ENCODE data around the gene NDUFA8. TPM values are rescaled to one million over a fixed set of nuclear protein-coding genes. Genes with fewer than 3 reads are reported as not detected.
"Not testable (repeated sequence)": the region's sequence is repeated elsewhere in the genome, so short reads cannot be mapped to it uniquely, and the experiment has no call there.

NDUFA8 gene
- polyA plus RNA-seq, 10 donors, result 52.3 to 67.7 (median 56.4) TPM

DNA sequence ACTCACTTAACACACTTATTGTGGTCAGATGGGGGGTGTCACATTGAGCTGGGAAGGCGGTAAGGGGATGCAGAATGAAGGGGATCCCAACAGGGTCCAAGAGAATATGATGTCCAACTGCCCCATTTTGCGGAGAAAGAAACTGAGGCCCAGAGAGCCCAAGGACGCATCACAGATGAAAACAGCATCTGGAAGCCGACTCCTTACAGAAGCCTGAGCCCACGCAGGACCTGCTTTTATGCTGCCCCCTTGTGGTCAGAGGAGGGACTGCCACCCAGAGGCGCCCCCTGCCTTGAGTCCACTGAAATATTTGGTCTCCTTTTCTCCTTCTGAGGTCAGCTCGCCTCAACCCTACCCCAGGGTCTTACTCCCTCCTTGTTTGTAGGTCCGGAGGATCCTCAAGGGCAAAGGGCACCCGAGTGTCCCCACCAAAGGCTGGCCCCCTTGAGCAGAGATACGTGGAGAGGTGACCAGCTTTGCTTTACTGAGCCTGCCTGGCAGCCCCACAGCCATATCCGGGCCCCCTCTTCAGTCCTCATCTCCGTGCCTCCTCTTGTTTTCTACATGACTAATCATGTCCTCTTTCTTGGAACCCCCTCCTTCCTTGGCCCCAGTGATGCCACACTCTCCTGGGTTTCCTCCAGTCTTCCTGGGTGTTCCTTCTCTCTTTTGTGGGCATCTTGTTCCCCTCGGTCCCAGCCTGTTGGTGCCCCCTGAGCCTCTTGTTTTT lies 36.5 kb downstream of the NDUFA8 start:
- DNase-seq, result peak; percentile 33 to 79 (median 71)

DNA sequence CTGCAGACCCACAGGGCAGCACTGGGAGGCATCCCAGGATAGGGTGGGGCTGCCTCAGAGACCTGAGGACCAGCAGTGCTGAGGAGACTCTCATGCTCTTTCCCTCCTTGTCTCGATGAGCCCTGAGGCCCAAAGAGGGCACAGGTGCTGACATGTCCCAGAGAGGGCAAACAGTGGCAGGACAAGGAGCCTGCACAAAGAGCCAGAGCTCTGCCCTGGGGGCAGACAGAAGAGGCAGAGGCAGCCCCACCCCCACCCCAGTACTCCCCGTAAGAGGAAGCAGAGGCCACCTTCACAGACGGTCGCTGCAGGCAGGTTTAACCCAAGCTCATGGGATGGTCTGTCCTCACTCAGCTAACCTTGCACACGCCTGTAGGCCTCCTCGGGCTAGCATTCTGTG lies 37.1 kb downstream of the NDUFA8 start:
- no peak for DNase-seq

DNA sequence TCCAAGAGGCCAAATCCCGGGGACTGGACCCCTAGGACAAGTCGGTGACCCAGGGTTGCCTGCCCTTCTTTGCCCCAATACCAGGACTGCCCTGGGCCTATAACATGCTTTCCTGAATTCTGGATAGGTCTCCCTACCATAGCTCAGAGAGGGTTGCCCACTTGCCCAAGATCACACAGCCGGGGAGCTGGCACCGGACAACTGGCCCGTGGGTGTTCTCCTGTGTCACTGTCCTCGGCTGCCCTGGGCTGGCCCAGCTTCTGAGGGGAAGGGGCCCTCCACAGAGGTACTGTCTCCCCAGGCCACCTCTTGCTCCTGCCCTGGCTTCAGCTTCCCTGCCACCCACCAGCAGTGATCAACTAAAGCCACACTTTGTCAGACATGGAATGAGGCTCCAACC lies 37.6 kb downstream of the NDUFA8 start:
- no peak for DNase-seq

DNA sequence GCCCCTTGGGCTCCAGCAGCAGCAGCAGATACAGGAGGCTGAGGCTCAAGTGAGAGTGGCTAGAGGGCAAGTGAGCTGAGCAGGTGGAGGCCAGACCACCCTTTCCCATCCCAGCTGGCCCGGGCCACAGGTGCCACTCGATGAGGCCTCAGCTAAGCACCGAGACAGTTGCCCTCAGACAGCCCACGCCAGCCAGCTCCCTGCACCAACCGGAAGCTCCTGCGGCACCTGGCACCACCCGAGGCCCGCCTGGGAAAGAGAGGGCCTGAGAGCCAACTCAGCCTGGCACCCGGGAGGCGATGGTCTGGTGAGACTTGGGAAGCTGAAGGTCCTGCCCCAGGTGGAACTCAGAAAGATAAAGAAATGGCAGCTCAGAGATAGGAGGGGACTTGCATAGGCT lies 38.2 kb downstream of the NDUFA8 start:
- DNase-seq, result no peak

DNA sequence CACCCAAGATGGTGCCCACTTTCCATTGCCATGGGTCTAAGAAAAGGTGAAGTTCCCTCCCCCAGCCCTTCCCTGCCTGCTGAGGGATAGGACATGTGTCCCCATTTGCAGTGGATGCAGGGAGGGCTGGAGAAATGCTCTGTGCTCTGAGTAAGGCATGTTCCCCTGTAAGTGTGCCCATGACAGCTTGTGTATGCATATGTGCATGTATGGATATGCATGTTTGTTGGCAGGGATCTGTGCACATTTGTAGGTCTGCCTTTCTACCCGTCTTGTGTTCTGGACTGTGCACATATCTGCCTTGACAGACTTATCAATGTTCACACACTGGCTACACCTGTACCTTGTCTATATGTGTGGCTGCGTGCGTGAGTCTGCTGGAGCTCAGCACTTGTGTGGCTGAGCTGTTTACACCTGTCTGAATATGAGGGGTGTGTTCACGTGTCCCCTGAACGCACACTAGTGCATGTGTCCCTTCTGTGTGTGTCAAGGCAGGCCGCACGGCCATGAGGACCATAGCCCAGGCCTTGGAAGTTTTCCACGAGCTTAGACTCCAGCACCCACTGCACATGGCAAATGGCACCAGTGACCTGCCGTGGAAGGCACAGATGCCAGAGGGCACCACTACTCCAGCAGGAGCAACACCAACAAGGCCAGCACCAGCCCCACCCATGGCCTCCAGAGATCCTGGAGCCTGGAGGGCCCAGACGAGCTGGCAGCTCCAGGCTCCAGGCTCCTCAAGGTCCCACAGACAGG lies 39.1 kb downstream of the NDUFA8 start:
- DNase-seq, result no peak

DNA sequence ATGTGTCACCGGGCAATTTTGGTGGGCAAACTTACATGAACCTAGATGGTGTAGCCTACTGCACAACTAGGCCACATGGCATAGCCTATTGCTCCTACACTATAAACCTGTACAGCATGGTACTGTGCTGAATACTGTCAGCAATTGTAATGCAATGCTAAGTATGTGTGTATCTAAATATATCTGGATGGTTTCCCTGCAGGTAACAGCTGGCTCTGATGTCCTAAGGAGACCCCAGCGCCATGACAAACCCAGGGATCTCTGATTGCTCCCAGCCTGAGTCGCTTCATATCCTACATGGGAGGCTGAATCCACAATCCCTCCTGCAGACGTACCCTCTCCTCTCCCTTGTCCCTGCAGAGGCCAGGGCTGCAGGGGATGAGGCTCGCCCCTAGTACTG lies 39.9 kb downstream of the NDUFA8 start:
- DNase-seq, result no peak

DNA sequence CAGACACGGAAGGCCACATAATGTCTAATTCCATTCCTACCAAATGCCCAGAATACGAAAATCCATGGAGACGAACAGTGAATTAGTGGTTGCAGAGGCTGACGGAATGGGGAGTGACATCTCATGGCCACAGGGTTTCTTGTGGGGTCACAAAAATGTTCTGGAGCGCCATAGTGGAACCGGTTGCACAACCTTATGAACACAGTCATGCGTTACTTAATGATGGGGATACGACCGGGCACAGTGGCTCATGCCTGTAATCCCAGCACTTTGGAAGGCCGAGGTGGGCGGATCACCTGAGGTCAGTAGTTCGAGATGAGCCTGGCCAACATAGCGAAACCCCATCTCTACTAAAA lies 40.4 kb downstream of the NDUFA8 start:
- no peak for DNase-seq

DNA sequence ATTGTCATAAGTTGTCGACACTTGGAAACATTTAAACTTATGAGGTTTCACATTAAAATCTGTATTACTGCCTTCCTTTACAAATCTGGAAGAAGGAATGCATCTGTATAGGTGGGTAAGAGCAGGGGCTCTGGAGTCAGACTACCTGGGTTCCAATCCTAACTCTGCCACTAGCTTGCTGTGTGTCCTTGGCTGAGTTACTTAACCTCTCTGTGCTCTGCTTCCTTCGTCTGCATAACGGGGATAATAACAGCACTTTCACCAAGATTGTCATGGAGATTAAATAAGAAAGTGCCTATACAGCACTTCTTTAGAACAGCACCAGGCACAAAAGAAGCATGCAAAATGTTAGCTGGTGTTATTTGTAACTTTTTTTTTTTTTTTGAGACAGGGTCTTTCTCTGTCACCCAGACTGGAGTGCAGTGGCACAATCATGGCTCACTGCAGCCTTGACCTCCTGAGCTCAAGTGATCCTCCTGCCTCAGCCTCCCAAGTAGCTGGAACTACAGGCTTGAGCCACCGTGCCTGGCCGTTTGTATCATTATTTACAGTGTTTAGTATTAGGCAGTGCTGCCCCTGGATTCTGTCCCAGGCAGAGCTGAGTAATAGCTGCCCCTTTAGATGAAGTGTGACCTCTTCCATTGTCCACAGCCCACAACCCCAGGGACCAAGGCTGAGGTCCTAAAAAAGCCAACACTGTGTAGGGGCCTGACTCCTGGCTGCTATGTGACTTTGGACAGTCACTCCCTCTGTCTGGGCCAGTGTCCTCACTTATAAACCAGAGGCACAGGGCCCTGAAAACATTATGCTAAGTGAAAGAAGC lies 41.0 kb downstream of the NDUFA8 start:
- no peak for DNase-seq

DNA sequence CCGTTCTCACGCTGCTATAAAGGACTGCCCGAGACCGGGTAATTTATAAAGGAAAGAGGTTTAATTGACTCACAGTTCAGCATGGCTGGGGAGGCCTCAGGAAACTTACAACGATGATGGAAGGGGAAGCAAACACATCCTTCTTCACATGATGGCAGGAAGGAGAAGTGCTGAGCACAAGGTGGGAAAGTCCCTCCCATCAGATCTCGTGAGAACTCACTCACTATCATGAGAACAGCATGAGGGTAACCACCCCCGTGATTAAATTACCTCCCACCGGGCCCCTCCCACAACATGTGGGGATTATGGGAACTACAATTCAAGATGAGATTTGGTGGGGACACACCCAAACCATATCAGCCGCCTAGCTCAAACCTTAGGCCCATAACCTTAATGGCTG lies 42.3 kb downstream of the NDUFA8 start:
- not testable (repeated sequence) for DNase-seq

DNA sequence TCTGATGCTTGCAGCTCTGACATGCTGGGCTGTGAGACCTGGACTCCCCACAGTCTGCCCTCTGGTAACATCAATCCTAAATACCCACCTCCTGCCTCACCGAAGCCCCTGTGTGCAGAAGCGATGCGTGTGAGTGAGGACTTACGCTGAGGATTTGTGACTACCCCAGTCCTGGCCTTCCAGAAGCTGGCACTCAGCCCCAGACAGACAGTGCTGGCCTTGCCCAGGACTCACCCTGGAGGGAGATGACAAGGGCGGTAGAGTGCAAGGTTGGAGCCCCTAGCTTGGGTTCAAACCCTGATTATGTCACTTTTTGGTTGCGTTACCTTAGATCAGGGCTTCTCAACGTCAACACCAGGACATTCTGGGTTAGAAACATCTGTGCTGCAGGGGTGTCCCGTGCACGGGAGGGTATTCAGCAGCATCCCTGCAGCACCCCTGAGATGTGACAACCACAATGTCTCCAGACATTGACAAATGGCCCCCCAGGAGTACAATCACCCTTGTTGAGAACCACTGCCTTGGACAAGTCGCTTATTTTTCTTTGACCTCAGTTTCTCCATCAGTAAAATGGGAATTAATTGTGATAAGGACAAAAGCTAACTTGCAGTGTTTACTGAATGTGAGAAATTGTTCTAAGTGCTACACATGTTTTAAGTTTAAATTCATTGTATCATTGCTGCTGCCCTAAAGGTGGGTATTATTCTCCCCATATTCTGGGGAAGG lies 43.0 kb downstream of the NDUFA8 start:
- DNase-seq, result no peak

DNA sequence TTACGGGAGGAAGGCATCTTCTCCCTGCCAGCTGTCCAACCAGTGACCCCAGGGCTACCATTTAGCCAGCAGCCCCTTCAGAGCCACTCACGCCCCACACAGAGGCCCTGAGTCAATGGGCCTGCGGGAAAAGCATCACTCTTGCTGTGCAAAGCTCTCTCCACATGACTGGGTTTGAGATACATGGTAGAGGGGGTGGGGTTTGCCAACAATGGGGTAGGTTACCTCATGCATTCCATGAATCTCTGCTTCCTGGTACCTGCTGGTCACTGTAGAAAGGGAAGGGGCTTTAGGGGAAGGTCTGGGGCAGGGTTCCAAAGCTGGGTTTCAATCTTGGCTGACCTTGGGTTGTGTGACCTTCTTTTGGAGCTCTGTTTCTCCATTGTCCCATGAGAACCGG lies 43.5 kb downstream of the NDUFA8 start:
- no peak for DNase-seq

DNA sequence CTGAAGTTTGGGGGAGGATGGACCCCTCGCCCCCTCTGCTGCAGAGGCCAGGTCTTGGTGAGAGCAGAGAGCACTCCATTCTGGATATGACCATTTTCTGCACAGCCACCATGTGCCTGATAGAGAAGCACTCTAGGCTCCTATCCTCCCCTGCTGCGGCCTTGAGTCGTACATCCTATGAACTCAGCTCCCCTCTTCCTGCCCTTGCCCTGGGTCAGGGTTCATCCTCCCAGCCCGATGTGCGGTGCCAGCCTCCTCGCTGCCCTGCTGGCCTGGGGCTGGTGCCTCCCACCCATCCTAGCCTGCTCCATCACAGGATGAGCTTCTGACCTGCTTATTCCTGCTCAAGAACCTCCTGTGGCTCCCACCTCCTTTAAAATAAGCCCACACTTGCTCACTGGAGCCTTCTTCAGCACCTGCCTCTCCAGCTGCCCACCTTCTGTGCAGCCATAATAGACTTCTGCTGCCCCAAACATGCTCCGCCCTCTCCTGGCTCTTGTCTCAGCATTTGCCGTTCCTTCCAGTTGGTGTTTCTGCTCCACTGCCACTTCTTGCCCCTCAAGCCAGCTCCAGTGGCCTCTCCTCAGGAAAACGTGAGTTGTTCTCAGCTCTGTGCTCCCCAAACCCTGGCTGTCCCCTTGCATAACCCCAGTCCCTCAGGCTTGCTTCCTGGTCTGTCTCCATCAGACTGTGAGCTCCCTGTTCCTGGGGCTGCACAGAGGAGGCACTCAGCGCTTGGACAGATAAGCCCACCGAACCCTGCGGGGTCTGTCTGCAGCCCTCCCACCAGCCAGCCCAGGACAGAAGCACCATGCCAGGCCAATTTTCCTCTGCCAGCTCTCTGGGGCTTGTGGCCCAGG lies 44.2 kb downstream of the NDUFA8 start:
- DNase-seq, result no peak

DNA sequence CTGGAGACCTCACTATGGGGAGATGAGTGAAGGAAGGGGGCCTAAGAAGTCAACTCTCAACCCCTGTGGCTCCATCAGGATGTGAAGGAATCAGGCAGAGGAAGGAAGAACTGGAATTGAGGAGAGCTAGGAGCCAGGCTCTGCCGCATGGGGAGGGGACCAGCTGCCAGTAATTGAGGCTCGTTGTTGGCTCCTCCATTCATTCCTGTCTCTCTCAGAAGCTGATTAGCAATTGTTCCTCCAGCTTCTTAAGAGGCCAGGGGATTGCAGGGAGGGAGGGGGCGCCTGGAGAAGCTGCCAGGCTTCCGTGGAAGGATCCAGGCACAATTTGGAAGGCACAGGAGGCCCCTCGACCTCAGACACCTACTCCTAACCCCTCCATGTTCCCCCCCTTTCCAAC lies 46.0 kb downstream of the NDUFA8 start:
- DNase-seq, result no peak

DNA sequence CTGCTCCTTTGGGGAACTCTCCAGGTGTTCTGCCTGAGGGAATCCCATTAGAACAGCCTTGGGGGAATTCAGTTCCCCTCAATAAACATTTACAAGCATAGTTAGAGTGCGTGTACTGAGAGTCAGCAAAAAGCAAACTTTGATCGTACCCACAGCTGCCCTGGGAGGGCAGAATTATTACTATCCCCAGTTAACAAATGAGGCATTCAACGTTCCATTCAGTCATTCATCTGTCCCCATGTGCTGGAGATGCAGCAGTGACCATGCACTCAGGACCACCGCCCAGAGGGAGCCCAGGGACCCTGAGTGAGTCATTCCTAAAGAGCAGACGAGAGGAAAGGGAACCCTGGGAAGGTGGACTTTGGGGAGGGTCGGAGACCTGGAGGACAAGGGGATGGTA lies 47.3 kb downstream of the NDUFA8 start:
- DNase-seq, result no peak

DNA sequence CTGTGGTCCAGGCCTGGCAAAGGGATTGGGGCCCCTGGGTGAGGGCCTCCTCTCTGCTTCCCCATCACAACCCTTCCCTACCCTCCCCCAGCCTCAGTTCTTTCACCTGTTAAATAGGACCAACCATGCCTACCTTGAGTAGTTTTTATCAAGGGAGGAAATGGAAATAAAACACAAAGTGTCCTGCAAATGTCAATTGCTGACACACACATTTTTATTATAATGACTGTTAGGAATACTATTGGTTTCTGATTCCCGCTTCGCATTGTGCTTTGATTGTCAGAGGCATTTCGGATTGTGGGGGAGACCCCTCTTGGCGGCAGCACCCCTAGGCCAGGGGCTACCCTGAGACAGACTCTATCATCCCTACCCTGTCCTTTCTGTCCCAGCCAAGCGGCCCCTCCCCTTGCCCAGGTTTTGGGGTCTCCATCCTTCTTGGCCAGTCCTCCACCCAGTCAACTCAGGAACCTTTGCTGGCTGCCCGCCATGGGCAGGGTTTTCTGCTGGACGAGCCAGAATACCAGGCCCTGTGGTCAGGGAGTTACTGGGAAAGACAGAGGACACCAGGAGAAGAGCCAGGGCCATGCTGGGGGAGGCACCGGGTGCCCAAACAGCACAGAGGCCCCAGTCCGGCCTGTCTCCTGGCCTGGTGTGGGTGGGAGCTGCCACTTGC lies 48.0 kb downstream of the NDUFA8 start:
- DNase-seq, result no peak

DNA sequence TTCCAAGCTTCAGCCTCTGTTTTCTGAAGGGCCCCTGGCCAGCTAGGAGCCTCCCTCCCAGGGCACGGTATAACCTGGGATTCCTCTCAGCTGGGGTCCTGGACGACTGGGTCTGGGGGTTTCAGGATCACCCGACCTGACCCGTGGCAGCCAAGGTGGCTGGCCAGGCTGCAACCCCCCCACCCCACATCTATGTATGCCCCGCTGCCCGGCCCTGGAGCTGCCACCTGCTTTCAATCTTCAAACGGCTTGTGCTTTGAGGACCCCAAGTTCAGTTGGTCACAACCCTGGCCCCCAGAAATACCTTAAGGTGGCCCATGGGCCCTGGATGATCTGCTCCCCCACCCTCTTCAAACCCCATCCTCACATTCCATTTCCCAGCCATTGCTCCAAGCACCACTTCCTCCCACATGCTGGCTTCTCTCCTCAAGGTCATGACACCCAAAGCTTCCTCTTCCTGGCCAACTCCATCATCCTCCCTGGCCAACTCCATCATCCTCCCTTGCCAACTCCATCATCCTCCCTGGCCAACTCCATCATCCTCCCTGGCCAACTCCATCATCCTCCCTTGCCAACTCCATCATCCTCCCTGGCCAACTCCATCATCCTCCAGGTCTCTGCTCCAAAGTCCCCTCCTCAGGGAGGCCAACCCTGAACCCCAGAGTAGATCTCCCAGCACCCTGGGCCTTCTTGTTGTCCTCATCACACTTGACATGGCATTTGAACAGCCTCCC lies 49.3 kb downstream of the NDUFA8 start:
- no peak for DNase-seq

DNA sequence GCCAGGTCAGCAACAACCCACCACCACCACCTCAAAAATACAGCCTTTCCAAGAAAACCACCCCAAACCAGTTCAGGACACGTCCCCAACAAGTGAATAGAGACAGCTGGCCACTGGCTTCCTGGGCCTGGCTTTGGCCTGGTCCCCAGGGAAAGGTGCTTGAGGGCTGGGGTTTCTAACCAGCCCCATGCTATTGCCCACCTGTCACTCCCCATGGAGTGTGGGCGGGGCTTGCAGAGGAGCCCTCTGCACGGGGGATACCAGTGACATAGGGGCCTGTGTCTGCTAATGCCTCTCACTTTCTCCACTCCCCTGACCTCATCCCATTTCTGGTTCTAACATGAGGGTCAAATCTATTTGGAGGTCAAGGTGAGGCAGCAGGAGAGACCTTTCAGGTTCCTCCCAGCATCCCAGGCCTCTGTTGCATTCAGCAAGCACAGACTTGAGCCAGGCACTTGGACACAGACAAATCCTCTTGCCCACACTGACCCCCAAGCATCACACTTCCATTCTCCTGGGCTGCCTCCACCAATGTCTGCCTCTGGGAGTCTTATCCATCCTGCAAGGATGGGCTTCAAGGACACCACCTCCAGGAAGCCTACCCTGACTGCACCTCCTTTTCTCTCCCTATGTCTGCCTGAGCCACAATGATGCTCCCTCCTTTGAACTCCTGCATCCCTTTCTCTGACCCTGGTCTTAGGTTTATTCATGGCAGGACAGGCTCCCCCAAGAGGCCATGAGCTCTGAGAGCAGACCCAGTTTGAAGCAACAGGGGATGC lies 50.4 kb downstream of the NDUFA8 start:
- no peak for DNase-seq

DNA sequence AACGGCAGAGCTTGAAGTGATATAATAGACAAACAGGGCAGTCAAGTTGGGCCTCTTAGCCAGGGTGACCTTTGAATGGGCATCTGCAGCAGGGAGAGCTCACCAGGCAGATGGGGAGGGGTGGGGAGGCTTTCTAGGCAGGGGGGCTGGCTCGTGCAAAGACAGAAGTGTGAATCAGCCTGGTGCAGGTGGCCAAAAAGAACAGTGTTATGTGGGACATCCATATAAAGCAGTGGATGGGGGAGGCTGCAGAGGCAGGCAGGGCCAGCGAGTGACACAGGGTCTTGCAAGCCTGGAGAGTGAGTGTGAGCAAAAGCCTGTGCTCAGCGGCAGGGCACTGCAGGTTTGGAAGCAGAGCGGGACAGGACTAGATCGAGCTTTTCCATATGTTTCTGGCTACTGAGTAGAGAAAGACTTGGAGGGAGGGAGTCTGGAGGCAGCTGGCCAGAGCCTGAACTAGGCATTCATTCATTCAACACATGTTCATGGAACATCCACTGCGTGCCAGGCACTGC lies 52.2 kb downstream of the NDUFA8 start:
- DNase-seq, result no peak

DNA sequence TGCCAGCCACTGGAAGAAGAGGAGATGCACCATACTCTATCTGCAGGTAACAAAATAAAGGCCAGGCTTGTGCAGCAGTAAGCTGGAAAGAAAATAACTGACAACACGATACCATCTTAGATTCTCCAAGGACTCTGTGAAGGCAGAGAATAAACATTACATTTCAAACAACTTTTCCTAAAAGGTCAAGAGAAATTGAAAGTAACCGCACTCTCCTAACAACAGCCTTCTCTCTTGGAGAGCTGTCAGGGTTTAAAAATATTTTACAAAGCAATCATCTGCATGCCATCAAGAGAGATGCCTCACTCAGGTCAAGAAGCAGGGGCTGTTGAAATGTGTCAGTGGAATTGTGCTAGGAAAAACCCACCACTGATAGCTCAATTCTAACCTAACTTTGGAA lies 53.0 kb downstream of the NDUFA8 start:
- no peak for DNase-seq
